ENCODE data around the gene BACE2. TPM values are rescaled to one million over a fixed set of nuclear protein-coding genes. Genes with fewer than 3 reads are reported as not detected.

Gene BACE2
- total RNA-seq, 1 experiment from 2014 or later: 40.8 TPM

GRCh38 chr21:41228492-41228891 lies 60.5 kb downstream of the BACE2 start:
- intact Hi-C loops (cut with micrococcal nuclease; ENCODE audit: unreplicated experiment): no loop called here
- DNase-seq: no peak
- Histone ChIP-seq H3K4me1 (replicated peaks; ENCODE audit: insufficient read depth) (no peaks in the 10 kb centered on the region), H3K4me2 (no peak overlapping the region), H3K27me3 (ENCODE audit: insufficient read depth, low read depth) (no peaks in the 10 kb centered on the region), H4K20me1 (ENCODE audit: insufficient read depth) (no peaks in the 10 kb centered on the region), H3K9me2 (ENCODE audit: insufficient read depth) (no peaks in the 10 kb centered on the region), H3K79me2 (ENCODE audit: low read depth) (no peaks in the 10 kb centered on the region), H3K9me3 (ENCODE audit: insufficient read depth, low read depth) (no peaks in the 10 kb centered on the region), H3K36me3 (ENCODE audit: low read depth) (no peaks in the 10 kb centered on the region), H3F3A (ENCODE audit: insufficient read depth, low read depth) (no peaks in the 10 kb centered on the region), H2AFZ (no peak overlapping the region), H3K27ac (no peak overlapping the region), H3K4me3 (no peak overlapping the region)
- BruUV-seq (replicated peaks): no TSS peak
- POLR2A ChIA-PET (ENCODE audit: unreplicated experiment): no interaction called here
- TF ChIP-seq CTCF (conservative IDR thresholded peaks at IDR 0.05) (no peak), EZH2 (IDR thresholded peaks at IDR 0.05; ENCODE audit: low read depth) (no peak)
- CTCF ChIA-PET: no interaction called here

- BruUV-seq (replicated peaks): no TSS peak
- H3F3A ChIP-seq (ENCODE audit: insufficient read depth, low read depth): no peaks in the 10 kb centered on the region
- H3K79me2 ChIP-seq (ENCODE audit: low read depth): no peaks in the 10 kb centered on the region
- H3K4me3 ChIP-seq: no peak overlapping the region
- H3K27ac ChIP-seq: no peak overlapping the region
- H3K4me2 ChIP-seq: no peak overlapping the region
- ChIA-PET POLR2A (ENCODE audit: unreplicated experiment) (no interaction called here), CTCF (no interaction called here)
- no peaks in the 10 kb centered on the region for H3K9me2 ChIP-seq (ENCODE audit: insufficient read depth)
- no peak for TF ChIP-seq CTCF (conservative IDR thresholded peaks at IDR 0.05)
- no peak for TF ChIP-seq EZH2 (IDR thresholded peaks at IDR 0.05; ENCODE audit: low read depth)
- no peaks in the 10 kb centered on the region for H4K20me1 ChIP-seq (ENCODE audit: insufficient read depth)
- H3K9me3 ChIP-seq (ENCODE audit: insufficient read depth, low read depth): no peaks in the 10 kb centered on the region
- intact Hi-C loops (cut with micrococcal nuclease; ENCODE audit: unreplicated experiment): no loop called here
- no peaks in the 10 kb centered on the region for H3K36me3 ChIP-seq (ENCODE audit: low read depth)
- H3K4me1 ChIP-seq (replicated peaks; ENCODE audit: insufficient read depth): no peaks in the 10 kb centered on the region
- H2AFZ ChIP-seq: no peak overlapping the region
- DNase-seq: no peak
- H3K27me3 ChIP-seq (ENCODE audit: insufficient read depth, low read depth): no peaks in the 10 kb centered on the region
Observed at GRCh38 chr21:41228958-41229357, 61.0 kb downstream of the BACE2 start.

- H3K4me3 ChIP-seq: no peak overlapping the region
- no peak overlapping the region for H3K4me2 ChIP-seq
- ChIA-PET POLR2A (ENCODE audit: unreplicated experiment) (no interaction called here), CTCF (no interaction called here)
- no peak for DNase-seq
- H3K36me3 ChIP-seq (ENCODE audit: low read depth): no peaks in the 10 kb centered on the region
- BruUV-seq (replicated peaks): no TSS peak
- H2AFZ ChIP-seq: no peak overlapping the region
- H3F3A ChIP-seq (ENCODE audit: insufficient read depth, low read depth): no peaks in the 10 kb centered on the region
- no peaks in the 10 kb centered on the region for H4K20me1 ChIP-seq (ENCODE audit: insufficient read depth)
- TF ChIP-seq CTCF (conservative IDR thresholded peaks at IDR 0.05): no peak
- no peak for TF ChIP-seq EZH2 (IDR thresholded peaks at IDR 0.05; ENCODE audit: low read depth)
- no peaks in the 10 kb centered on the region for H3K27me3 ChIP-seq (ENCODE audit: insufficient read depth, low read depth)
- H3K9me3 ChIP-seq (ENCODE audit: insufficient read depth, low read depth): no peaks in the 10 kb centered on the region
- intact Hi-C loops (cut with micrococcal nuclease; ENCODE audit: unreplicated experiment): no loop called here
- no peak overlapping the region for H3K27ac ChIP-seq
- no peaks in the 10 kb centered on the region for H3K79me2 ChIP-seq (ENCODE audit: low read depth)
- no peaks in the 10 kb centered on the region for H3K9me2 ChIP-seq (ENCODE audit: insufficient read depth)
- H3K4me1 ChIP-seq (replicated peaks; ENCODE audit: insufficient read depth): no peaks in the 10 kb centered on the region
Observed at GRCh38 chr21:41229509-41230248, 61.7 kb downstream of the BACE2 start.
